TTC549 (cell line): ENCODE data around the gene ERLIN1.

ENCODE experiments used
- FAIRE-seq: peaks from 2 replicates; lab custom pipeline; 2012; peaks lifted over from hg19 to GRCh38; lab: Jason Lieb, UNC

The ERLIN1 gene

GRCh38 chr10:100168313-100168643 is 17.6 kb downstream of the ERLIN1 start:
- no peak for FAIRE-seq

GRCh38 chr10:100167553-100168312 is 18.1 kb downstream of the ERLIN1 start:
- FAIRE-seq: no peak

GRCh38 chr10:100163704-100164621 is 21.9 kb downstream of the ERLIN1 start:
- no peak for FAIRE-seq

GRCh38 chr10:100162696-100163095 is 23.1 kb downstream of the ERLIN1 start:
- FAIRE-seq: no peak

- no peak for FAIRE-seq
Observed at GRCh38 chr10:100158044-100158805, 27.6 kb downstream of the ERLIN1 start.

GRCh38 chr10:100157156-100157555 is 28.7 kb downstream of the ERLIN1 start:
- no peak for FAIRE-seq

- no peak for FAIRE-seq
Observed at GRCh38 chr10:100155936-100156335, 29.9 kb downstream of the ERLIN1 start.

- FAIRE-seq: no peak
Observed at GRCh38 chr10:100154666-100155065, 31.2 kb downstream of the ERLIN1 start.

- FAIRE-seq: no peak
Observed at GRCh38 chr10:100153239-100153825, 32.5 kb downstream of the ERLIN1 start.

- FAIRE-seq: no peak
Observed at GRCh38 chr10:100151723-100152300, 34.0 kb downstream of the ERLIN1 start.

- no peak for FAIRE-seq
Observed at GRCh38 chr10:100148353-100149211, 37.2 kb downstream of the ERLIN1 start.

- FAIRE-seq: no peak
Observed at GRCh38 chr10:100146875-100147650, 38.8 kb downstream of the ERLIN1 start.

- no peak for FAIRE-seq
Observed at GRCh38 chr10:100146398-100146797, 39.4 kb downstream of the ERLIN1 start.

- FAIRE-seq: no peak
Observed at GRCh38 chr10:100143756-100144155, 42.1 kb downstream of the ERLIN1 start.

GRCh38 chr10:100141446-100142087 is 44.3 kb downstream of the ERLIN1 start:
- FAIRE-seq: no peak

GRCh38 chr10:100140070-100140469 is 45.8 kb downstream of the ERLIN1 start:
- no peak for FAIRE-seq

GRCh38 chr10:100138921-100139496 is 46.8 kb downstream of the ERLIN1 start:
- no peak for FAIRE-seq

- FAIRE-seq: no peak
Observed at GRCh38 chr10:100135486-100135885, 50.3 kb downstream of the ERLIN1 start.

- no peak for FAIRE-seq
Observed at GRCh38 chr10:100133801-100134200, 52.0 kb downstream of the ERLIN1 start.
